Stimulated activated CD4-positive, alpha-beta T cell treated with anti-CD3 and anti-CD28 coated beads, Interleukin-12 subunit alpha, Interleukin-12 subunit beta, amount 100 ng/mL, for 4 hours (primary cell): ENCODE data around the gene FREY1.

Source experiments
- DNase-seq: peaks from one replicate; pipeline ENCODE4 v3.0.0-alpha.2; 2020

FREY1 gene

GRCh38 chr11:45890886-45891550, 16.1 kb downstream of the FREY1 start:
- no peak for DNase-seq

- DNase-seq = no peak
These were observed 17.1 kb downstream of the FREY1 start for GRCh38 chr11:45889966-45890365.

GRCh38 chr11:45889555-45889954, 17.5 kb downstream of the FREY1 start:
- DNase-seq = no peak

- no peak for DNase-seq
These were observed 19.5 kb downstream of the FREY1 start for GRCh38 chr11:45887587-45887986.

GRCh38 chr11:45886816-45887520, 20.1 kb downstream of the FREY1 start:
- no peak for DNase-seq

- DNase-seq = no peak
These were observed 20.9 kb downstream of the FREY1 start for GRCh38 chr11:45885921-45886721.

- DNase-seq = peak; percentile 54
These were observed 21.7 kb downstream of the FREY1 start, which contains the start of gene MAPK8IP1 for GRCh38 chr11:45885274-45885920. Gene MAPK8IP1, plus strand, starts transcription at chr11:45885651. Its CDS starts 170 bp downstream, at chr11:45885821.

GRCh38 chr11:45884596-45885185, 22.4 kb downstream of the FREY1 start:
- no peak for DNase-seq

GRCh38 chr11:45881708-45882368, 25.2 kb downstream of the FREY1 start:
- DNase-seq = no peak

GRCh38 chr11:45880772-45881570, 26.1 kb downstream of the FREY1 start:
- DNase-seq = no peak

GRCh38 chr11:45879803-45880686, 27.0 kb downstream of the FREY1 start:
- no peak for DNase-seq

- no peak for DNase-seq
These were observed 29.2 kb downstream of the FREY1 start for GRCh38 chr11:45877845-45878244.

- no peak for DNase-seq
These were observed 29.9 kb downstream of the FREY1 start for GRCh38 chr11:45877221-45877620.

GRCh38 chr11:45876401-45876800, 30.7 kb downstream of the FREY1 start:
- no peak for DNase-seq

- DNase-seq = no peak
These were observed 34.3 kb downstream of the FREY1 start for GRCh38 chr11:45872651-45873356.

GRCh38 chr11:45871638-45872037, 35.4 kb downstream of the FREY1 start:
- DNase-seq = no peak

GRCh38 chr11:45870706-45871105, 36.4 kb downstream of the FREY1 start:
- DNase-seq = no peak

- DNase-seq = no peak
These were observed 37.5 kb downstream of the FREY1 start for GRCh38 chr11:45869551-45869950.

GRCh38 chr11:45864041-45864440, 43.0 kb downstream of the FREY1 start:
- no peak for DNase-seq
